KOPT-K1 (cell line): Measurements from ENCODE around the gene GSK3B.
"Not testable (repeated sequence)": the region's sequence is repeated elsewhere in the genome, so short reads cannot be mapped to it uniquely, and the experiment has no call there.

ENCODE experiments used
- H3K27ac ChIP-seq: fragments of 200-600 bp; sonication (generic); 2 replicates; pipeline ENCODE4 v1.5.1; 2016; ENCODE audit warnings: antibody characterized with exemption, mild to moderate bottlenecking, low read depth, low read length; ENCODE audit not compliant: poor library complexity, severe bottlenecking
- H3K36me3 ChIP-seq: fragments of 200-600 bp; sonication (generic); 2 replicates; pipeline ENCODE4 v1.5.1; 2017; ENCODE audit warnings: antibody characterized with exemption, mild to moderate bottlenecking, low read length, moderate library complexity; ENCODE audit not compliant: insufficient read depth
- H3K9me3 ChIP-seq: fragments of 200-600 bp; sonication (generic); 2 replicates; pipeline ENCODE4 v1.5.1; 2017; ENCODE audit warnings: antibody characterized with exemption, low read length, mild to moderate bottlenecking; ENCODE audit not compliant: insufficient read depth, poor library complexity, severe bottlenecking

Gene GSK3B

GRCh38 chr3:120081719-120082118 is 12.5 kb downstream of the GSK3B start:
- Histone ChIP-seq H3K36me3 (peaks cover 58% of the 10 kb centered on the region), H3K9me3 (peaks cover 4% of the 10 kb centered on the region), H3K27ac (no peak overlapping the region)

DNA sequence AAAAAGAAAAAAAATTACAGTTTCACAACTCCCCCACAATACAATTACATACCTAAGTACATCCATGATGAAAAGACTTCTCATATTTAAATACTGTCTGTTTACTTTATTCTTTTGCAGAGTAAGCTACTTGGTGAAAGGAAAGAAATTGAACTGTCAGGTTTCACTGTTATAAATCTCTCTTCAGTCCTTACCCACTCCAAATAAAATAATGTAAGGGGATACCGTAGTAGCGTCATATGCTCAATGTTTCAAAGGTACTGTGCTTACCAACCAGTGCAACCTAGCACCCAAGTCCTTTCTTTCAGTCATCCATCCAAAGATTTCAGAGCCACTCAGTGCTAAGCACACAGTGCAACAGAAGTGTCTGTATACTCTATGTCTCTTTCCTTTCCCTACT is 13.4 kb downstream of the GSK3B start:
- Histone ChIP-seq H3K9me3 (peaks cover 7% of the 10 kb centered on the region), H3K27ac (no peak overlapping the region), H3K36me3 (peaks cover 54% of the 10 kb centered on the region)

- Histone ChIP-seq H3K9me3 (peaks cover 7% of the 10 kb centered on the region), H3K36me3 (peaks cover 44% of the 10 kb centered on the region), H3K27ac (no peak overlapping the region)
Observed at GRCh38 chr3:120077731-120078130, 16.5 kb downstream of the GSK3B start.

DNA sequence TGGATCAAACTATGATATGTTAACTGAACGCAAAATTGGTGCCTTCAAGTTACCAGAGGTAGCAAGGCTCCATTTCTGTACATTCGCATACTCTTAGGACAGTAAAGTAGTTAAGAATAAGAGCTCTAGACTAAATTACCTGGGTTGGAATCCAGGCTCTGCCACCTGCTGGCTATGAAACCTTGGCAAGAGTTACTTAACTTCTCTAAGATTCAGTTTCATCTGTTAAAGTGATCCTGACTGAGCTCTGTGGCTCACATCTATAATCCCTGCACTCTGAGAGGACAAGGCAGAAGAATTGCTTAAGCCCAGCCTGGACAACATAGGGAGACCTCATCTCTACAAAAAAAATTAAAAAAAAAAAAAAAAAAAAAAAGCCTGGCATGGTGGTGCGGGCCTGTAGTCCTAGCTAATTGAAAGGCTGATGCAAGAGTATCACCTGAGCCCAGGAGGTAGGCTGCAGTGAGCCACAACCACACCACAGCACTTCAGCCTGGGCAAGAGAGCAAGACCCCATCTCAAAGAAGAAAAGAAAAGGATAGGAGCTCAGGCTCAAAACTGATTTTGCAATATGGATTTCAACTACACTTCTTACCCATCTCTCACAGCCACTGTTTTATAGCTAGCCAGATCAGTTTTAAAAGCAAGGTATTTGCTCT is 21.3 kb downstream of the GSK3B start:
- Histone ChIP-seq H3K9me3 (peaks cover 7% of the 10 kb centered on the region), H3K27ac (no peak overlapping the region), H3K36me3 (peaks cover 45% of the 10 kb centered on the region)

GRCh38 chr3:120071259-120071658 is 23.0 kb downstream of the GSK3B start:
- H3K27ac ChIP-seq = no peak overlapping the region
- H3K9me3 ChIP-seq = no peaks in the 10 kb centered on the region
- peaks cover 42% of the 10 kb centered on the region for H3K36me3 ChIP-seq

- Histone ChIP-seq H3K27ac (no peak overlapping the region), H3K9me3 (peaks cover 6% of the 10 kb centered on the region), H3K36me3 (peaks cover 44% of the 10 kb centered on the region)
Observed at GRCh38 chr3:120070263-120070981, 23.8 kb downstream of the GSK3B start.

- H3K9me3 ChIP-seq = peaks cover 6% of the 10 kb centered on the region
- H3K36me3 ChIP-seq = peaks cover 37% of the 10 kb centered on the region
- H3K27ac ChIP-seq = no peak overlapping the region
Observed at GRCh38 chr3:120067083-120067482, 27.2 kb downstream of the GSK3B start.

GRCh38 chr3:120066634-120067033 is 27.6 kb downstream of the GSK3B start:
- Histone ChIP-seq H3K9me3 (peaks cover 6% of the 10 kb centered on the region), H3K36me3 (peaks cover 36% of the 10 kb centered on the region), H3K27ac (no peak overlapping the region)

DNA sequence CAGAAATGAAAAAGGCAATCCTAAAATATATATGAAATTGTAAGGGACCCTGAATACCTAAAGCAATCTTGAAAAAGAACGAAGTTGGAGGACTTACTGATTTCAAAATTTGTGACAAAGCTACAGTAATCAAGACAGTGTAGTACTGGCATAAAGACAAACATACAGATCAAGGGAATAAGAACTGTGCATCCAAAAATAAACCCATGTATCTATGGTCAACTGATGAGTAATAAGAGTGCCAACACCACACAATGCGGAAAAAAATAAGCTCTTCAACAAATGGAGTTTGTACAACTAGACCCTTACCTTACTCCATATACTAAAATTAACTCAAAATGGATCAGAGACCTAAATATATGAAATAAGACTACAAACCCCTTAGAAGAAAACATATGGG is 29.6 kb downstream of the GSK3B start:
- peaks cover 27% of the 10 kb centered on the region for H3K36me3 ChIP-seq
- H3K9me3 ChIP-seq = peaks cover 6% of the 10 kb centered on the region
- H3K27ac ChIP-seq = no peak overlapping the region

- Histone ChIP-seq H3K36me3 (peaks cover 15% of the 10 kb centered on the region; the same call in 1 of the 2 replicates), H3K9me3 (peaks cover 6% of the 10 kb centered on the region), H3K27ac (no peak overlapping the region)
Observed at GRCh38 chr3:120062474-120062873, 31.8 kb downstream of the GSK3B start.

GRCh38 chr3:120059081-120059864 is 35.0 kb downstream of the GSK3B start:
- Histone ChIP-seq H3K36me3 (peaks cover 11% of the 10 kb centered on the region), H3K27ac (no peak overlapping the region), H3K9me3 (peaks cover 12% of the 10 kb centered on the region)

GRCh38 chr3:120057626-120058025 is 36.6 kb downstream of the GSK3B start:
- peaks cover 22% of the 10 kb centered on the region for H3K36me3 ChIP-seq
- H3K27ac ChIP-seq = no peak overlapping the region
- peaks cover 22% of the 10 kb centered on the region for H3K9me3 ChIP-seq

DNA sequence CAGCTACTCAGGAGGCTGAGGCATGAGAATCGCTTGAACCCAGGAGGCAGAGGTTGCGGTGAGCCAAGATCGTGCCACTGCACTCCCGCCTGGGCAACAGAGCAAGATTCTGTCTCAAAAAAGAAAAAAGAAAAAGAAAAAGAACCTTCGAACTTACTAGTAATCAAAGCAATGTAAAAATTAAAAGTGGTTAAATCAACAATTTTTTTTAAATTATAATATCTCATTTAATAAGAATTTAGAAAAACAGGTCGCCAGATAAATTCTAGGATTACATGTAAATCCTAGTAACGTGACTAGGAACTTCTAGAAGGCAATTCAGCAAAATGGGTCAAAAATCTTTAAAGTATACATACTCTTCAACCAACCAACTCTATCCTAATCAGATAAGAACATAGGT is 37.2 kb downstream of the GSK3B start:
- H3K36me3 ChIP-seq = peaks cover 22% of the 10 kb centered on the region
- no peak overlapping the region for H3K27ac ChIP-seq

GRCh38 chr3:120053647-120054046 is 40.6 kb downstream of the GSK3B start:
- H3K27ac ChIP-seq = not testable (repeated sequence)
- Histone ChIP-seq H3K36me3 (peaks cover 19% of the 10 kb centered on the region), H3K9me3 (peaks cover 36% of the 10 kb centered on the region)

More for the DNA sequence above, 37.2 kb downstream of the GSK3B start:
- peaks cover 22% of the 10 kb centered on the region for H3K9me3 ChIP-seq

DNA sequence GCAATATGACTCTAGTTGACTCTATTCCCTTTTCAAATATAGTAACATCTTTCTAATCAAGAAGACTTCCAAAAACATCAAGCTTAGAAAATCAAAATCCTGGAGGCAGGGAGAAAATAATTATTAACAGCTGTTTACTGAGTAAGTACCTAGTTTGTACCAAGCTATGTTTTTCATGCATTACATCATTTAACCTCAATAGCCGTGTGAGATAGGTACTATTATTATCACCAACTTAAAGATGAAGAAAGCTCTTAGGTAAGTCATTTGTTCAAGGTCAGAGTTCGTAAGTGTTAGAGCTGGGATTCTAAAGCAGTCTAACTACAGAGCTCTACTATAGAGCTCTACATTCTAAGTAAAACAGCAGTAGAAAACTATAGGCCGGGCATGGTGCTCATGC is 41.6 kb downstream of the GSK3B start:
- Histone ChIP-seq H3K36me3 (peaks cover 17% of the 10 kb centered on the region), H3K9me3 (peaks cover 46% of the 10 kb centered on the region), H3K27ac (no peak overlapping the region)
